ENCODE results near the gene TIMM9.

- no peak for TF ChIP-seq TAF1 (IDR thresholded peaks at IDR 0.05; ENCODE audit: low read depth, low read length)
- no peak for TF ChIP-seq POLR2AphosphoS5 (IDR thresholded peaks at IDR 0.05; ENCODE audit: low read depth, low read length)
- no peak for TF ChIP-seq POLR2A (IDR thresholded peaks at IDR 0.05; ENCODE audit: low read depth, low read length)
- no peak for TF ChIP-seq SPI1 (IDR thresholded peaks at IDR 0.05; ENCODE audit: low read depth, low read length)
- TF ChIP-seq PAX5 (IDR thresholded peaks at IDR 0.05; ENCODE audit: insufficient read depth, low read length, severe bottlenecking), result no peak
- TF ChIP-seq POU2F2 (IDR thresholded peaks at IDR 0.05; ENCODE audit: low read depth, low read length), result no peak
These were observed 28.8 kb downstream of the TIMM9 start for GRCh38 chr14:58398495-58398894.
